Smooth muscle cell (in vitro differentiated cells): ENCODE results near the gene RNF214. TPM values are rescaled to one million over a fixed set of nuclear protein-coding genes. Genes with fewer than 3 reads are reported as not detected.

ENCODE experiments used
- DNase-seq: peaks from one replicate; lab custom pipeline; 2025; ENCODE audit not compliant: unreplicated experiment; lab: John Stamatoyannopoulos, UW
- H2AFZ ChIP-seq: fragments of 200-600 bp; sonication (generic); 2 replicates; pipeline ENCODE4 v1.6.0; 2016; ENCODE audit warnings: antibody characterized with exemption, low read depth, mild to moderate bottlenecking
- H3F3A ChIP-seq: fragments of 200-600 bp; sonication (generic); 2 replicates; pipeline ENCODE4 v1.6.0; 2017; ENCODE audit warnings: antibody characterized with exemption, low read depth
- H3K27ac ChIP-seq: fragments of 200-600 bp; sonication (generic); 2 replicates; pipeline ENCODE4 v1.5.1; 2016; ENCODE audit warnings: low read depth, mild to moderate bottlenecking
- H3K27me3 ChIP-seq: fragments of 200-600 bp; sonication (generic); 2 replicates; pipeline ENCODE4 v1.6.1; 2016; ENCODE audit warnings: low read depth, mild to moderate bottlenecking
- H3K36me3 ChIP-seq: fragments of 200-600 bp; sonication (generic); 2 replicates; pipeline ENCODE4 v1.5.1; 2016; ENCODE audit warnings: low read depth
- H3K4me1 ChIP-seq: fragments of 200-600 bp; sonication (generic); 2 replicates; pipeline ENCODE4 v1.5.1; 2016; ENCODE audit warnings: low read depth
- H3K4me2 ChIP-seq: fragments of 200-600 bp; sonication (generic); 2 replicates; pipeline ENCODE4 v1.6.0; 2016; ENCODE audit warnings: mild to moderate bottlenecking
- H3K4me3 ChIP-seq: fragments of 200-600 bp; sonication (generic); 2 replicates; pipeline ENCODE4 v1.5.1; 2016; ENCODE audit warnings: mild to moderate bottlenecking
- H3K79me2 ChIP-seq: fragments of 200-600 bp; sonication (generic); 2 replicates; pipeline ENCODE4 v1.6.0; 2016; ENCODE audit warnings: low read depth, mild to moderate bottlenecking
- H3K9ac ChIP-seq: fragments of 200-600 bp; sonication (generic); 2 replicates; pipeline ENCODE4 v1.6.0; 2016; ENCODE audit warnings: low read depth
- H3K9me3 ChIP-seq: fragments of 200-600 bp; sonication (generic); replicated peaks from 2 replicates; pipeline ENCODE4 v1.5.1; 2016; ENCODE audit warnings: low read depth
- H4K20me1 ChIP-seq: fragments of 200-600 bp; sonication (generic); 2 replicates; pipeline ENCODE4 v1.6.0; 2016; ENCODE audit warnings: low read depth
- WGBS: methylation state at CpG from one replicate; pipeline ENCODE4 v1.1.7; 2016; ENCODE audit warnings: low lambda C conversion rate; 5-methylcytosine and 5-hydroxymethylcytosine counted together
- polyA plus RNA-seq: library from polyadenylated mRNA; unstranded; fragments of >200 nt; fragmentation: Nextera tagmentation; extraction: Ambion mirVana; gene quantifications from 2 replicates; pipeline ENCODE4 v1.2.1, GENCODE V29; 2016
- total RNA-seq: library from RNA; depleted of rRNA; stranded (reverse); fragments of >200 nt; gene quantifications from 2 replicates; pipeline ENCODE4 v1.2.3, GENCODE V29; 2014
- TF ChIP-seq, protein P1 (sequence below): fragments of 200-600 bp; sonication (generic); IDR thresholded peaks from 2 replicates; pipeline ENCODE4 v1.5.1; 2017; ENCODE audit warnings: borderline replicate concordance, mild to moderate bottlenecking, antibody characterized with exemption; ENCODE audit not compliant: insufficient read depth, poor library complexity, severe bottlenecking

The RNF214 gene
- total and polyA plus RNA-seq, 2 experiments from 2014 or later, result 10.9 to 15.8 TPM

DNA sequence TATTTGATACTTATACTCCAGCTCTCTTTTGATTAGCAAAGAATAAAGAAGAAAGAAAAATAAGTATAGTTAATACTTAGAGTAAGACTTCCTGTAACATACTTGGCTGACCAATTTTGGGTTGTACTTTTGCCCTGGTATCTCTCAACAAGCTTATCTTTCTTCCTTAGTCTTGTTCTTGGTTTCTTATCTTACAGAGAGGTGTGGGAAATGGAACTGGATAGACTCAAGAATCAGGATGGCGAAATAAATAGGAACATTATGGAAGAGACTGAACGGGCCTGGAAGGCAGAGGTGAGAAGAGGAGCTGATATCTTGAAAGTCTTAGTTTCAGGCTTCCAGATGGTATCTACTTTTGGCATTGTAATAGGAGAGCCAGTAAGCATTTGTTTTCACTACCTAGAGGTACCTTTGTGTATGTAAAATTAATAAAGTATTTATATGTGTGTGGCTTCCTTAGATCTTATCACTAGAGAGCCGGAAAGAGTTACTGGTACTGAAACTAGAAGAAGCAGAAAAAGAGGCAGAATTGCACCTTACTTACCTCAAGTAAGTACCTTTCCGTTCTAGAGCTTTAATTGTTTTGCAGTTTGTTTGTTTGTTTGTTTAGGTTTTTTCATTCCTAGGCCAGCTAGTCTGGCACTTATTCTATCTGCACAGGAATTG is 47.4 kb downstream of the RNF214 start:
- Histone ChIP-seq H3F3A (peaks cover 16% of the 10 kb centered on the region), H4K20me1 (no peaks in the 10 kb centered on the region), H3K27ac (peak overlapping the region; percentile 73), H3K79me2 (no peaks in the 10 kb centered on the region), H3K9ac (no peak overlapping the region), H3K4me1 (peaks cover 12% of the 10 kb centered on the region), H2AFZ (no peak overlapping the region), H3K27me3 (no peaks in the 10 kb centered on the region), H3K9me3 (no peaks in the 10 kb centered on the region), H3K4me2 (peak overlapping the region; percentile 47), H3K4me3 (no peak overlapping the region), H3K36me3 (no peaks in the 10 kb centered on the region)
- TF ChIP-seq, protein P1, sequence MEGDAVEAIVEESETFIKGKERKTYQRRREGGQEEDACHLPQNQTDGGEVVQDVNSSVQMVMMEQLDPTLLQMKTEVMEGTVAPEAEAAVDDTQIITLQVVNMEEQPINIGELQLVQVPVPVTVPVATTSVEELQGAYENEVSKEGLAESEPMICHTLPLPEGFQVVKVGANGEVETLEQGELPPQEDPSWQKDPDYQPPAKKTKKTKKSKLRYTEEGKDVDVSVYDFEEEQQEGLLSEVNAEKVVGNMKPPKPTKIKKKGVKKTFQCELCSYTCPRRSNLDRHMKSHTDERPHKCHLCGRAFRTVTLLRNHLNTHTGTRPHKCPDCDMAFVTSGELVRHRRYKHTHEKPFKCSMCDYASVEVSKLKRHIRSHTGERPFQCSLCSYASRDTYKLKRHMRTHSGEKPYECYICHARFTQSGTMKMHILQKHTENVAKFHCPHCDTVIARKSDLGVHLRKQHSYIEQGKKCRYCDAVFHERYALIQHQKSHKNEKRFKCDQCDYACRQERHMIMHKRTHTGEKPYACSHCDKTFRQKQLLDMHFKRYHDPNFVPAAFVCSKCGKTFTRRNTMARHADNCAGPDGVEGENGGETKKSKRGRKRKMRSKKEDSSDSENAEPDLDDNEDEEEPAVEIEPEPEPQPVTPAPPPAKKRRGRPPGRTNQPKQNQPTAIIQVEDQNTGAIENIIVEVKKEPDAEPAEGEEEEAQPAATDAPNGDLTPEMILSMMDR, result no peak
- WGBS, result 46% methylated on average over 4 of the region's 4 CpGs
- no peak for DNase-seq

GRCh38 chr11:117281159-117281558 is 48.7 kb downstream of the RNF214 start:
- no peaks in the 10 kb centered on the region for H3K9me3 ChIP-seq
- no peak overlapping the region for H2AFZ ChIP-seq
- peak overlapping the region; percentile 47 for H3K4me2 ChIP-seq
- peaks cover 12% of the 10 kb centered on the region for H3K4me1 ChIP-seq
- no peaks in the 10 kb centered on the region for H3K27me3 ChIP-seq
- H4K20me1 ChIP-seq, result no peaks in the 10 kb centered on the region
- TF ChIP-seq, protein P1, result no peak
- no peak overlapping the region for H3K9ac ChIP-seq
- no peaks in the 10 kb centered on the region for H3K36me3 ChIP-seq
- DNase-seq, result no peak
- 2% methylated on average over 6 of the region's 6 CpGs for WGBS
- peaks cover 16% of the 10 kb centered on the region for H3F3A ChIP-seq
- H3K27ac ChIP-seq, result peak overlapping the region; percentile 73
- no peaks in the 10 kb centered on the region for H3K79me2 ChIP-seq
- no peak overlapping the region for H3K4me3 ChIP-seq

- WGBS, result 94% methylated on average over 7 of the region's 7 CpGs
- Histone ChIP-seq H3F3A (peaks cover 16% of the 10 kb centered on the region), H3K36me3 (no peaks in the 10 kb centered on the region), H3K9me3 (no peaks in the 10 kb centered on the region), H3K4me2 (peak overlapping the region; percentile 47), H3K27ac (peak overlapping the region; percentile 73), H3K4me1 (peaks cover 12% of the 10 kb centered on the region), H3K4me3 (no peak overlapping the region), H3K9ac (no peak overlapping the region), H4K20me1 (no peaks in the 10 kb centered on the region), H3K79me2 (no peaks in the 10 kb centered on the region), H2AFZ (no peak overlapping the region), H3K27me3 (no peaks in the 10 kb centered on the region)
- TF ChIP-seq, protein P1, result no peak
- no peak for DNase-seq
Measured at GRCh38 chr11:117281869-117282268, 49.4 kb downstream of the RNF214 start.

GRCh38 chr11:117282956-117283355 is 50.5 kb downstream of the RNF214 start:
- H4K20me1 ChIP-seq, result no peaks in the 10 kb centered on the region
- DNase-seq, result no peak
- peaks cover 12% of the 10 kb centered on the region for H3K4me1 ChIP-seq
- peaks cover 16% of the 10 kb centered on the region for H3F3A ChIP-seq
- no peak overlapping the region for H2AFZ ChIP-seq
- WGBS, result 98% methylated on average over 3 of the region's 3 CpGs
- no peaks in the 10 kb centered on the region for H3K36me3 ChIP-seq
- no peak overlapping the region for H3K9ac ChIP-seq
- H3K4me2 ChIP-seq, result no peak overlapping the region
- no peaks in the 10 kb centered on the region for H3K9me3 ChIP-seq
- no peaks in the 10 kb centered on the region for H3K27me3 ChIP-seq
- TF ChIP-seq, protein P1, result no peak
- H3K4me3 ChIP-seq, result no peak overlapping the region
- H3K27ac ChIP-seq, result no peak overlapping the region
- H3K79me2 ChIP-seq, result no peaks in the 10 kb centered on the region
